Astrocyte of the hippocampus (primary cell): ENCODE results near the gene SYCE3.
A peak's percentile ranks its signal among the peaks of the same experiment; 100 is the strongest.
"Not testable (repeated sequence)": the region's sequence is repeated elsewhere in the genome, so short reads cannot be mapped to it uniquely, and the experiment has no call there.

Source experiments
- DNase-seq: peaks from one replicate; pipeline ENCODE4 v3.0.0; 2011; ENCODE audit warnings: low read depth, low spot score

Gene SYCE3

DNA sequence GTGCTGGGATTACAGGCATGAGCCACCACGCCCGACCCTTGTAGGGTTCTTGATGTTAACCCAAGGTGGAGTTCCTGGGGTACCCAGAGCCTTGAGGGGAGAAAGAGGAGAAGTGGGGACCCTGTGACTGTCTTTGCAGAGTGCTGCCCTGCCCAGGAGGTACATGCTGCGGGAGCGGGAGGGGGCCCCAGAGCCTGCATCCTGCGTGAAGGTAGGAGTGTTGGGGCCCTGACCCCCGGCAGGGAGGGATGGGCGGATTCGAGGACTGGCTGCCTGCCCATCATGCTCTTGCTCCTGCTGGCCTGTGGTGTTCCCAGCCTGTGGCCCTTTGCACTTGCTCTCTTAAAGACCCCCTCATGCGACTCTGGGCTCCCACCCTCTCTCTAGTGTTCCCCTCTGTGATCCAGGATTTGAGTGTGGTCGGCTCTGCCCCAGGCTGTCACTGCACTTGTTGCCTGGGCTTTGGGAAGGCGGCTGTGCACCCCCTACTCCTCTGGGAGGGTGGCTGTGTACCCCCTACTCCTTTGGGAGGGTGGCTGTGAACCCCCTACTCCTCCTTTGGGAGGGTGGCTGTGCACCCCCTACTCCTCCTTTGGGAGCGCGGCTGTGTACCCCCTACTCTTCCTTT lies 41.8 kb downstream of the SYCE3 start:
- DNase-seq: no peak

DNA sequence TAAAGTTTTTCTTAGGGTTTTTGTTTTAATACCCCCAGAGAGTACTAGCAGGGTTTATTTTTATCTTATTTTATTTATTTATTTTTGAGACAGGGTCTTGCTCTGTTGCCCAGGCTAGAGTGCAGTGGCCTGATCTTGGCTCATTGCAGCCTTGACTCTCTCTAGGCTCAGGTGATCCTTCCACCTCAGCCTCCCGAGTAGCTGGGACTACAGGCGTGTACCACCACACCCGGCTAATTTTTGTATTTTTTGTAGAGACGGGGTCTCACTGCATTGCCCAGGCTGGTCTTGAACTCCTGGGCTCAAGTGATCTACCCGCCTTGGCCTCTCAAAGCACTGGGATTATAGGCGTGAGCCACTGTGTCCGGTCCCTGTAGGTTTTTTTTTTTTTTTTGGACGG lies 42.5 kb downstream of the SYCE3 start:
- DNase-seq: not testable (repeated sequence)

DNA sequence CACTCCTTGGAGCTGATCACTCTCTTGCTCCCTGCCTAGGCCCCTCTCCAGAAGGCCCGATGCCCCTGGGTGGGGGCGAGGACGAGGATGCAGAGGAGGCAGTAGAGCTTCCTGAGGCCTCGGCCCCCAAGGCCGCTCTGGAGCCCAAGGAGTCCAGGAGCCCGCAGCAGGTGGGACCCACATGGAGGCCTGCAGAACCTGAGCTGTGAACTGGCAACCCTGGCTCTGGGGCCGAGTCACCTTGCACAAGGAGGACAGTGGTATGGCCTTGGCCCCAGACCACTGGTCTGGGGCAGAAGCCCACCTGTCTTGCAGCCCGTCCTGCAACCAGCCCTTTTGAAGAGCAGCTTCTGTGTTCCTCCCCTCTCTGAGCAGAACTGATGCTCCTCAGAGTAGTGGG lies 43.6 kb downstream of the SYCE3 start:
- DNase-seq: no peak

DNA sequence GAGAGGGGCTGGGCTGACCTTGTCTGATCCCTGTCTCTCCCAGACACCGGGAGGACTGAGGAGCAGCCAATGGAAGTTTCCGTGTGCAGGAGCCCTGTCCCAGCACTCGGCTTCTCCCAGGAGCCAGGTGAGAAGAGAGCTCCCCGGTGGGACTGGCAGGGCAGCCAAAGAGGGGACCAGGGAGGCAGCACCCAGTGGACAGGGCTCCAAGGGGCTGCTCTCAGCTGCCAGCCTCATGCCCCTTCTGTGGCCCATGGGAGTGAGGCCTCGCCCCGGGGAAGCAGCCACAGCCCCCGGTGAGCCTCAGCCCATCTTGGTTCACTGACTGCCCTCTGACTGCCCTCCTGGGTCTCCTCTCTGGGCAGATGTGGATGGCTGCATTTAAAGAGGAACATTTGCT lies 44.1 kb downstream of the SYCE3 start:
- DNase-seq: no peak

DNA sequence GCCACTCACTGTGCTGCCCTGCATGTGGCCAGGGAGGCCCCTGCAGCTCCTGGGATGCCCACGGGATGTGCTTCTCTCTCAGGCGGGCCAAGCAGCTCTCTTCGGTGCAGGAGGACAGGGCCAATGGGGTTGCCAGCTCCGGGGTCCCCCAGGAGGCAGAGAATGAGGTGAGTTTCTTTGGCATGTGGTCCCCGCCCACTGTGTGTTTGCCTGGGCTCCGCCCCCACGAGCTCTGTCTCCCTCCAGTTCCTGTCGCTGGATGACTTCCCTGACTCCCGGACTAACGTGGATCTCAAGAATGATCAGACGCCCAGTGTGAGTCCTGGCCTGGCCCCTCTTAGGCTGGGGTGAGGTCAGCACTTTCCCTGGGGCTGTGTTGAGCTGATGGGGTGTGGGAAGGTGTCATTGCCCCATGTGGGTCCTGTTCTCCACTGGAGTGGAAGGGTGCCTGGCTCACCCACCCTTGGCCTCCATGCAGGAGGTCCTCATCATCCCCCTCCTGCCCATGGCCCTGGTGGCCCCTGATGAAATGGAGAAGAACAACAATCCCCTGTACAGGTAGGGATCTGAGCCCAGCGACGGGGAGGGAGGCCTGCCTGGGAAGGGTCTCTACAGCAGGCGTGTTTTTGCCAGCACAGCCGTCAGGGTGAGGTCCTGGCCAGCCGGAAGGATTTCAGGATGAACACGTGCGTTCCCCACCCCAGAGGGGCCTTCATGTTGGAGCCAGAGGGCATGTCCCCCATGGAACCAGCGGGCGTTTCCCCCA lies 45.0 kb downstream of the SYCE3 start:
- DNase-seq: no peak

DNA sequence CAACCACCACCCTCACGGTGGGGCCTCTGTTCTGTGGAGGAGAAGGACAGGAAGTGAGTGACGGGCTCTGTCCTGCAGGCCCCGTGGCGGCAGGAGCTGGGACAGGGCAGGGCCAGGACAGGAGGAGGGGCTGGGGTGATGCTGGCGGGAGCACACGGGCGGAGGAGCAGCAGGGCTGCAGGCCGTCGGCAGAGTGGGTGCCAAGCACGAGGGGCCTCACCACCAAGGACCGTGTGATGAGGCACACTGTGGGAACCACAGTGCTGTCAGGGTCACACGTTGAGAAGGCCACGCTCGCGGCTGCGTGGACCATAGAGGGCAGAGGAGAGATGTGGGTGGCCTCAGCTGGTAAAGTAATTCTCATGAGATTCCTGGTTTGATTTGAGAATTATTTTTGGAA lies 45.8 kb downstream of the SYCE3 start:
- no peak for DNase-seq

DNA sequence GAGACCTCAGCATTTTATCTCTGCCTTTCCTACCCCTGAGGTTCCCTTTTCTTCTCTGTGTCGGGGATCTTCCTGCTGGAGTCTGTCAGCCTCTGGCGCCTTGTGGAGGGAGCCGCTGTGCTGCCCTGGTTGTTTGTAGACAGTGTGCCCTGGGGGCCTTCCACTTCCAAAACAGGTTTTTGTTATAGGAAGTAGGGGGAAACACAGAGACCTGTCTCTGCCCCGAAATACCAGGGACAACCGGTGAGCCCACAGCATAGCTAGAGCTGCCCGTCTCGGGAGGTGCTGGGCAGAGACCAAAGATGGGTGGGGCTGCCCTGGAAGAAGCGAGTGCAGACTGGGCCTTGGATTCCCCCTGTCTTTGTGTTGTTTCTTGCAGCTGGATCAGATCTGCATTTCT lies 46.7 kb downstream of the SYCE3 start:
- no peak for DNase-seq

DNA sequence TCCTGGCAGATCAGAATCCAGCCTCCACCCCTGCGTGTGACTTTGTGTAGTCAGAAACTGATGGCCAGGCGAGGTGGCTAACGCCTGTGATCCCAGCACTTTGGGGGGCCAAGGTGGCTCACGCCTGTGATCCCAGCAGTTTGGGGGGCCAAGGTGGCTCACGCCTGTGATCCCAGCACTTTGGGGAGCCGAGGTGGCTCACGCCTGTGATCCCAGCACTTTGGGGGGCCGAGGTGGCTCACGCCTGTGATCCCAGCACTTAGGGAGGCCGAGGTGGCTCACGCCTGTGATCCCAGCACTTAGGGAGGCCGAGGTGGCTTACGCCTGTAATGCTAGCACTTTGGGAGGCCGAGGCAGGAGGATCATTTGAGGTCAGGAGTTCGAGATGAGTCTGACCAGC lies 49.5 kb downstream of the SYCE3 start:
- DNase-seq: no peak

DNA sequence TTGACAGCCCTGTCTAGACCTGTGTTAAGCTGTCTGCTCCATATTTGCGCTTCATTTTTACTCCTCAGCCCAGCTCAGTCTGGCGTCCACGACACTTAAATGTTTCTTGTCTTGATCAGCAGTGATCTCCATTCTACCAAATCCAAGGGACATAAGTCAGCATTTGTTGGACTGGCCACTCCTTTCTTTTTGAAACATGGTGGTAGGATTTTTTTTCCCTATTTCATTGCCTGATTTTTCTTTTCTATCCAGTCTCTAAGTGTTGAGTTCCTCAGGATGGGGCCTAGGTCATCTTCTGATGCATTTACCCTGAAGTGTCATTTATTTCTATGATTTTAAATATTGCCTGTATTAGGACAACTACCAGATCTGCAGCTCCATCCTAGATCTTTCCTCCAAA lies 53.8 kb downstream of the SYCE3 start:
- DNase-seq: no peak

DNA sequence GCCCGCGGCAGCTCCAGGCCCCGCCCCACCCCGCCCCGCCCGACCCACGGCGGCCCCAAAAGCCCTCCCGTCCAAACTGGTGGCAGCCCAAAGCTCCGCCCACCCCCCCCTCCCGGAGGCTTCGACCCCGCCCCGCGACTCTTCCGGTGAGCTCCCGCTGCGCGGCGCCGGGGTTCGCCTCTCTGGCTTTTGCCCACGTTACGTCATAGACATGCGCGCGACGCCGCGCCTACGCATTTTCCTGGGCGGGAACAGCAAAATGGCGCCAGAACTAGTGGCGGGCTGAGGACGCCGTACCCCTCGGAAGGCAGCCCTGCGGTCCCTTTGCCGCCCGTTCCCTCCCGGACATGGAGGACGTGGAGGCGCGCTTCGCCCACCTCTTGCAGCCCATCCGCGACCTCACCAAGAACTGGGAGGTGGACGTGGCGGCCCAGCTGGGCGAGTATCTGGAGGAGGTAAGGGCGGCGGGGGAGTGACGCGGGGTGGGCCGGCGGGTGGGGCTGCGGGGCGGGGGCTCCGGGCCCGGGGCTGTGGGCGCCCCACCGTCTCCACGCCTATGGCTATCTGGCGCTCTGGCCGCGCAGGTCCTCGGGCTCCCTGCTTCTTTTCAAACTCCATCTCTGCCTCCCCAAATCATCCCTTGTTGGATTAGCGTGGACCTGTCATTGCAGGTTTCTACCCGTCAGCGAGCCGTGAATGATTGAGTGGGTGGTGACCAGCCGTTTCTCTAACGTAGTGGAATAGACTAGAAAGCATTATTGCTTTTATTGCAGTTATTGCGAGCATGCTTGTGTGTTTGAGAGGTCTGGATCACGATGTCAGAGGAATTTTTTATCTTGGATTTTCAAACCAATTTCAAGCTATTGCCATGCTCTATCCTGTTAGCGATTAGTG lies 54.5 kb downstream of the SYCE3 start, which contains the start of gene NCAPH2:
NCAPH2 (plus strand) TSS at position 234 of the 894 bp plus-strand sequence; CDS start at position 348, 114 bp downstream.
- DNase-seq: peak; percentile 100

DNA sequence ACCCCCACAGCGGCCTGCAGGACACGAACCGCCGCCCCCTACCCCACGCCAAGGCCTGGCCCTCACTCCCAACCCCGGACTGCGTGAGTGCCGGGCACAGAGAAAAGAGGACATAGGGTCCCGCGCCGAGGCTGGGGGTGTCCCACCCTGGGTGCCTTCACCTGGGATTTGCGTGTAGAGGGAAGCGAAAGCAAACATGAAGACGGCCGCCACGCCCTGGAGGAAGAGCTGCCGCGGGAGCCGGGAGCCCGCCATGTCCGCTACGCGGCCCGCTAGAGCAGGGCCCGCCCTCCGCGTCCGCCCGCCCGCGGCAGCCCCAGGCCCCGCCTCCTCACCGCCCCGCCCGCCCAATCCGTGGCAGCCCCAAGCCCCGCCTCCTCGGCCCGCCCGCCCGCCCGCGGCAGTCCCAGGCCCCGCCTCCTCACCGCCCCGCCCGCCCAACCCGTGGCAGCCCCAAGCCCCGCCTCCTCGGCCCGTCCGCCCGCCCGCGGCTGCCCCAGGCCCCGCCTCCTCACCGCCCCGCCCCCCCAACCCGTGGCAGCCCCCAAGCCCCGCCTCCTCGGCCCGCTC lies 55.2 kb downstream of the SYCE3 start, which contains the start of gene LMF2:
LMF2 (minus strand) TSS at position 282 of the 570 bp plus-strand sequence; CDS start at position 255, 27 bp downstream.
- DNase-seq: no peak

DNA sequence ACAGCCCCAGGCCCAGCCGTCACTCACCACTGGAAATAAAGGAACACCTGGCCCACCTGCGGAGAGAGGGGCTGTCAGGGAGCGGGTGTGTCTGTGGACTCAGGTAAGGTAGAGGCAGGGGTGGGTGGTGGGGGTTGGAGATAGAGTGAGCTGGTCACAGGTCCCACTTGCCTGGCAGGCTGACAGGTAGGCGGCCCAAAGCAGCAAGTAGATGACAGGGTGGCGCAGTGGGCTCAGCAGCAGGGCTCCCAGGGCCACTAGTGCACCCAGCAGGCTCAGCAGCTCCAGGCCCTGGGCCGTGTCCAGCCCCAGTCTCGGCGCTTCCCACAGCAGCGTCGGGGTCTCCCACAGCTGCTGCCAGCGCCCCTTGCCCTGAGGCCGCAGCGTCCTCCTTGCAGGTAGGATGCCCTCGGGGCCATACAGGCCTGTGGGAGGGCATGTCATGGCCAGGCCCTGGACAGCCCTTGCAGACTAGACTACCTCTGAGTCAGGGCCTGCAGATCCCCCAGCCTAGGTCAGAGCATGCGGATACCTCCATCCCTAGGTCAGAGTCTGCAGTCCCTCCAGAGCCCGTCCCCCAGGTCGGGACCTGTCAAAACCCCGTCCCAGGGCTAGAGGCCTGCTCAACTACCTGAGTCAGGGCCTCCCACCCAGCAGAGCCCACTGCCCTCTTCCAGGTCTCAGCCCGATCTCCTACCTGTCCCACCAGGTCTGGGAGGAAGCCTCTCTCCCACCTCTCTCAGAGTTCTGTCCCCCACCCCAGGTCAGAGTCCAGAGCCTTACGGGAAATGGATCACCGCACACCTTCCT lies 55.9 kb downstream of the SYCE3 start:
- peak; percentile 25 for DNase-seq

DNA sequence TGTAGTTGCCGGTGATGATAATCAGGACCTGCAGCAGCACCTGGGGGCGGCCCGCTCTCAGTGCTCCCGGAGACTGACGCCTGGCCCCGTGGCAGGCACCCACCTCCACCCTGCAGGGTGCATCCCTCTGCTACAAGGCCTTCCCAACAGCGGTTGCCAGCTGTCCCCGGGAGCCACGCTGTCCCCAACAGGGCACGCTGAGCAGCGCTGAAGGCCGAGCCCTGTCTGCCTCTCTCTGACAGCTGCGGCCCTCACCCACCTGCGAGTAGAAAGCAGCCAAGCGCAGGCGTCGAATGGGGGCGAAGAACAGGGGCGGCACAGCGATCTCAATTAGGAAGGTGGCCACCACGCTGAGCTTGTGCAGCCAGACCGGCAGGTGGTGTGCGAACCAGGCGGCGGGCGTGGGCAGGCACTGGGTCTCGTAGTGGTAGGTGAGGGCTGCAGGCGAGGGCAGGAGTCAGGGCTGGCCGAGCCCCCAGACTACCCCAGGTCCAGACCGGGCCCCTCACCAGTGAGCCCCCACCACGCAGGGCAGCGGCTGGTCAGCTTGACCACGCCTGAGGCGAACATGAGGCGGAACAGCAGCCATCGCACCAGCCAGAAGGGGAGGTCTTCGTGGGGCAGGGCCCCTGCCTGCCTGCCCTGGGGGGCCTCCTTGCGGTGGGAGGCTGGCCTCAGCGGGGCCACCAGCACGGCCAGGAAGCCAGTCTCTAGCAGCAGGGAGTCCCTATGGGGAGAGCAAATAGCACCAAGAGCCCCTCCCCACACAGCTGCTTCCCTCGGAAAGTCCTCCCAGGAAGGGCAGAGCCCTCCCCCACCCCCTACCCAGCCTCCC lies 56.7 kb downstream of the SYCE3 start:
- DNase-seq: no peak

DNA sequence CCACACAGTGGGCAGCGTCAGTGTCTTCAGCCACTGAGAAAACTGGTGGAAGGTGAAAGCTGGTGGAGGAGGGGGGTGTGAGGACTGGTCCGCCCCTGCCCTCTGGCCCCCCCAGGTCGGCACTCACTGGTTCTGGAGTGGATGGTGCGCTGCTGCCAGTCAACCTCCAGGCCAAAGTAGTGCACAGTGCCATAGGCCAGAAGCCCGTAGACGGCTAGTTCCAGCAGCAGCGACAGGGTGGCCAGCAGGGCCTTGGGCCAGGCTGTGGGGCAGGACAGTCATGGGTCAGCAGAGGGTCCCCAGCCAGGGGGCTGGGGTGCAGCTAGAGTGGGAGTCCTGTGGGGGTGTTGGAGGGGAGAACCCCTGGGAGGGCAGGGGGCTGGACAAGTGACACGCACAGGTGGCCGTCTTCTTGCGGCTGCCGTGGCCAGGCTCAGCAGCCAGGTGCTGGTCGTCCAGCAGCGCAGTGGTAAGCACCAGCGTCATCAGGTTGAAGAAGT lies 57.4 kb downstream of the SYCE3 start:
- DNase-seq: no peak

DNA sequence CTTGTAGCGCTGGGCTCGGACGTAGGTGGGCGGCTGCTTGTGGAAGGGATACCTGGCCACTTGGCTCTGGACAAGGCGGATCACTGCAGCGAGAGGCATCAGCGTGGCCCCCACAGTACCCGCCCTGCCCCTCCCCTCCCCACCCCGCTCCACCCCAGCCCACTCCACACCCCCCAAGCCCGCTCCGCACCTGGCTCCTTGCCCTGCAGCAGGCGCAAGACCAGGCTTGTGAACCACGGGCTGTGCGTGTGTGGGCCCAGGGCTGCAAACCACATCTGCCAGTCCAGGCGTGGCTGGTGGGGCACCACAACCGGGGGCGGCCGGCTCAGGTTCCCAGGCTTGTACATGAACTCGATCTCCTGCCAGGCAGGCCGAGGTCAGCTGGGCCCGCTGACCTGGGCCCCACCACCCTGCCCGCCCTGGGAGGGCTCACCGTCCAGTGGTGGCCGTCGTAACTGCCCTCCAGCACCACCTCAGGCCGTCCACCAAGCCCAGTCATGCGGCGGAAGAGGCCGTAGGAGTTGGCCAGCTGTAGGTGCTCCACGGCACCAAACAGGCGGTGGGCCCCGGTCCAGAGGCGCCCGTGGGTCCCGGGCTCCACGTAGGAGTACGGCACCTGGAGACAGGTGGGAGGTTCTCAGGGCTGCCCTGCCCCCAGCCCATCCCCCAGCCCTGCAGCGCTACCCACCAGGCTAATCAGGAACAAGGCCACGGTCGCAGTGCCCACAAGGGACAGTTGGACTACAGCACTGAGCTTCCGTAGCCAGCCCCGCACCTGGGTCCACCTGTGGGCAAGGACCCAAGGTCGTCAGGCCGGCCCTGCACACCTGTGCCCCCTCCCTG lies 58.1 kb downstream of the SYCE3 start:
- no peak for DNase-seq

DNA sequence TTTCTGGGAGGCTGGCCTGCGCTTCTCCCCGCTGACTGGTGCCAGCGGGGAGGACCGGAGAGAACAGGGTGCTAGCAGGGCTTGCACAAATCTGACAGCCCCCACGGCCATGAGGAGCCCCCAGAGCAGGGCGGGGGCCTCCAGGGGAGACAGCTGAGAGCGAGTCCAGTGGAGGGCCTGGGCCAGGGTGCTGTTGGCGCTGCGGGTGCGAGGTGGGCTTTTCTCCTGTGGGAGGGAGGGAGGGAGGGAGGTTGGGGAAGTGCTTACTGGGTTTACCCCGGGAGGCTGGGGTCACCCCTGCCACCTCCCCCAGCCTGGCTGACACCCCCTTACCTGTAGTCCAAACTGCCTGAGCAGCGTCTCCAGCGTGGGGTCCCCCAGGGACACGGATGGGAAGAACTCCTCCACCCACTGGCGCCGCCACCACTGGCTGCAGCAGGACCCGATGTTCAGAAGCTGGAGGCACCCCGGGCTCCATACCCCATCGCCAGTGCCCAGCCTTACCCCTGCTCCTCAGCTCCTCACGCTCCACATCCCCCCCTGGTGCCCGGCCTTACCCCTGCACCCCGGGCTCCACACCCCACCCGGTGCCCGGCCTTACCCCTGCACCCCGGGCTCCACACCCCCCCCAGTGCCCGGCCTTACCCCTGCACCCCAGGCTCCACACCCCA lies 59.1 kb downstream of the SYCE3 start:
- DNase-seq: no peak

DNA sequence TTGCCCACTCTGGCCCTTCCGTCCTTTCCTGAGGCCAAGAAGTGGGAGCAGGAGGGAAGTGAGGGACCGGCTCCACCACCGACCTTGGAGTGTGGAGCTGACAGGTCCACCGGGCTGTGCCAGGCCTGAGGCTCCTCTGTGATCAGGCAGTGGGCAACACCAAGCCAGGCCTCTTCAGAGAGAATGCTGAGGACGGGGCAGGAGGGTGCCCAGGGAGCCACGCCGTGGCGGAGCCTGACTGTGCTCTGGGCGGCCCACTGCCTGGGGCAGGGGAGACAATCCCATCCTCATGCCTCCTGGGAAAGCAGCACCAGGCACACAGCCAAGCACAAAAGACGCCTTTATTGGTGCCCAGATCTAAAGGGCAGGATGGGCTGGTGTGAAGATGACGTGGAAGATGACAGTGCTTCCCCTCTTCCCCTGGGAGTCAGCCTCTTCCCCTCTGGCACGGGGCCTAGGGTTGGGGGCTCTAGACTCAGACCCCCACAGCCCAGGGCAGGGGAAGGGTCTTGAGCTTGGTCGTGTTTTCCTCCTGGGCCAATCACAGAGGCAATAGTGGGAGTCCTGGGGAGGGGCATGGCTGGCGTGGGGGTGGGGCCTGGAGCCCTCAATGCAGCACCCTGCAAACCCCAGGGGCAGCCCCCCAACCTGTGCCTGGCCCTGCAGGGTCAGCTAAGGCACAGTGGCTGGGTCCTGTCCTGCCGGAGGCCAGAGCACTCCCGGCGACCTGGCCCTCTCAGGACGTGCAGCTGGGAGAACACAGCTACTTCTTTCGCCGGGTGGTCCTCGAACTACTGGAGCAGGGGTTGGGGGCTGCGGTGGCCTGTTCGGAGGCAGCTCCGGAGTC lies 59.9 kb downstream of the SYCE3 start:
- DNase-seq: no peak
